HepG2 (cell line): ENCODE data around the gene UBE2J1. TPM values are rescaled to one million over a fixed set of nuclear protein-coding genes. Genes with fewer than 3 reads are reported as not detected.

ENCODE experiments used
- ATAC-seq: fragments of 200-7000 bp; cut with Tn5 transposase; 3 replicates; pipeline ENCODE4 v1.9.1; 2020; ENCODE audit warnings: mild to moderate bottlenecking, moderate library complexity
- BruUV-seq: library from RNA; stranded (reverse); fragments of 400-500 nt; replicated peaks from 2 replicates; lab custom pipeline; 2021; lab: Mats Ljungman, UMichigan
- CTCF ChIA-PET: fragments of 300-600 bp; formaldehyde crosslinking; extraction: SDS; loops from one replicate; lab custom pipeline; 2021; ENCODE audit warnings: low total read pairs, inconsistent platforms, low intra/inter-chr PET ratio; lab: Yijun Ruan, JAX
- POLR2A ChIA-PET: fragments of 350-600 bp; sonication (Branson Sonifier 250); formaldehyde crosslinking; loops from one replicate; lab custom pipeline; 2020; ENCODE audit warnings: antibody characterized with exemption, inconsistent platforms; lab: Yijun Ruan, JAX
- DNase-seq: peaks from one replicate; pipeline ENCODE4 v3.0.0-alpha.2; 2015; ENCODE audit warnings: low spot score
- FAIRE-seq: peaks from 3 replicates; lab custom pipeline; 2011; peaks lifted over from hg19 to GRCh38; lab: Jason Lieb, UNC
- H2AFZ ChIP-seq: one replicate; pipeline ENCODE4 v1.6.1; 2011; ENCODE audit warnings: low read length, inconsistent platforms
- H3K27ac ChIP-seq: fragments of 300-600 bp; 3 replicates; pipeline ENCODE4 v1.8.0; 2011; ENCODE audit warnings: mixed run types, mild to moderate bottlenecking, mixed read lengths, low read length, inconsistent platforms; ENCODE audit not compliant: insufficient read depth; ENCODE audit errors: extremely low read length
- H3K27me3 ChIP-seq, 2 experiments: fragments of 200-600 bp in 1 of 2; 2 replicates in 1 of 2; 3 replicates in 1 of 2; pipeline versions ENCODE4 v1.6.0 to v1.8.0; 2011; ENCODE audit warnings: low read length in 2 of 2, mild to moderate bottlenecking in 2 of 2, moderate library complexity in 2 of 2, inconsistent platforms in 1 of 2; ENCODE audit not compliant: insufficient read depth in 2 of 2, control insufficient read depth in 1 of 2
- H3K36me3 ChIP-seq, 2 experiments: fragments of 200-600 bp in 1 of 2; replicated peaks in 1 of 2; 2 replicates in 1 of 2; 3 replicates in 1 of 2; pipeline versions ENCODE4 v1.5.1 to v1.8.0; 2011; ENCODE audit warnings: low read length in 2 of 2, inconsistent platforms in 1 of 2; ENCODE audit not compliant: insufficient read depth in 2 of 2, control insufficient read depth in 1 of 2
- H3K4me1 ChIP-seq: 2 replicates; pipeline ENCODE4 v1.5.1; 2012; ENCODE audit warnings: low read length, inconsistent platforms; ENCODE audit not compliant: insufficient read depth
- H3K4me2 ChIP-seq: 2 replicates; pipeline ENCODE4 v1.6.0; 2011; ENCODE audit warnings: low read depth, low read length, inconsistent platforms
- H3K4me3 ChIP-seq, 3 experiments: fragments of 200-600 bp in 1 of 3; sonication (generic), shearing (Covaris generic) in 1 of 3; replicated peaks in 1 of 3; 2 replicates each; pipeline ENCODE4 v1.5.1; 2011 to 2016; ENCODE audit warnings: low read length in 3 of 3, inconsistent platforms in 2 of 3, low read depth in 2 of 3, mild to moderate bottlenecking in 2 of 3, control low read depth in 1 of 3, mixed read lengths in 1 of 3; ENCODE audit not compliant: insufficient read depth in 1 of 3
- H3K79me2 ChIP-seq: one replicate; pipeline ENCODE4 v1.6.1; 2011; ENCODE audit warnings: low read length, inconsistent platforms; ENCODE audit not compliant: insufficient read depth
- H3K9ac ChIP-seq: 2 replicates; pipeline ENCODE4 v1.6.0; 2011; ENCODE audit warnings: mild to moderate bottlenecking, low read depth, low read length, inconsistent platforms; ENCODE audit not compliant: insufficient read depth
- H3K9me3 ChIP-seq: 2 replicates; pipeline ENCODE4 v1.5.1; 2012; ENCODE audit warnings: mild to moderate bottlenecking, low read length
- H4K20me1 ChIP-seq: 2 replicates; pipeline ENCODE4 v1.6.0; 2011; ENCODE audit warnings: inconsistent platforms, mild to moderate bottlenecking, low read length, moderate library complexity; ENCODE audit not compliant: insufficient read depth
- BCL6 ChIP-seq: IDR thresholded peaks from 2 replicates; pipeline ENCODE4 v1.6.1; 2016; ENCODE audit warnings: missing genetic modification reagents, missing compliant biosample characterization
- CENPX ChIP-seq: sonication (generic); formaldehyde crosslinking; IDR thresholded peaks from 2 replicates; pipeline ENCODE4 v1.9.0; 2021; ENCODE audit warnings: mild to moderate bottlenecking, missing genetic modification reagents, moderate library complexity
- MYNN ChIP-seq: sonication (generic); formaldehyde crosslinking; IDR thresholded peaks from 2 replicates; pipeline ENCODE4 v1.4.0; 2020; ENCODE audit warnings: mild to moderate bottlenecking, low read depth, missing genetic modification reagents
- TRIM24 ChIP-seq: sonication (generic); formaldehyde crosslinking; IDR thresholded peaks from 2 replicates; pipeline ENCODE4 v1.8.0; 2022; ENCODE audit warnings: mild to moderate bottlenecking, missing genetic modification reagents
- ZNF331 ChIP-seq: sonication (generic); formaldehyde crosslinking; IDR thresholded peaks from 2 replicates; pipeline ENCODE4 v1.4.0; 2020; ENCODE audit warnings: missing genetic modification reagents
- WGBS: methylation state at CpG from one replicate; pipeline ENCODE4 v1.1.6; 2017; ENCODE audit warnings: low lambda C conversion rate; 5-methylcytosine and 5-hydroxymethylcytosine counted together
- in situ Hi-C: cut with HindIII; loops from 2 replicates; pipeline ENCODE4 v1.10.0; 2017; ENCODE audit warnings: low pct_unique_long_range_greater_than_20kb; ENCODE audit not compliant: extremely low pct_ligation_motif_present
- intact Hi-C: fragments of 100-400 bp; cut with micrococcal nuclease; formaldehyde crosslinking; loops from one replicate; pipeline ENCODE4 v1.10.0; 2022; ENCODE audit not compliant: unreplicated experiment
- polyA plus RNA-seq, 8 experiments: library from polyadenylated mRNA; depleted of rRNA in 3 of 8; stranded (reverse) in 7 of 8; unstranded in 1 of 8; fragments of >200 nt; fragmentation: Illumina TruSeq in 4 of 8; extraction: Trizol in 4 of 8; gene quantifications; 2 replicates each; pipeline versions ENCODE4 v1.2.1 to v1.2.3, GENCODE V29; 2011 to 2016; ENCODE audit warnings: low read depth in 4 of 8, missing spikeins in 1 of 8, mixed read lengths in 1 of 8; ENCODE audit not compliant: insufficient read depth in 1 of 8
- total RNA-seq, 5 experiments: library from RNA; depleted of rRNA; stranded (reverse); fragments of >200 nt; fragmentation: Illumina TruSeq; extraction: Trizol; gene quantifications; 2 replicates each; pipeline ENCODE4 v1.2.3, GENCODE V29; 2016; ENCODE audit warnings: low read depth in 1 of 5
- TF ChIP-seq, protein P1 (sequence below): sonication (generic); formaldehyde crosslinking; IDR thresholded peaks from 2 replicates; pipeline ENCODE4 v1.8.0; 2022; ENCODE audit warnings: missing genetic modification reagents, mild to moderate bottlenecking, moderate library complexity, borderline replicate concordance
- TF ChIP-seq, protein P2 (sequence below): sonication (generic); formaldehyde crosslinking; IDR thresholded peaks from 2 replicates; pipeline ENCODE4 v1.5.1; 2020; ENCODE audit warnings: missing genetic modification reagents, mild to moderate bottlenecking, borderline replicate concordance

UBE2J1 gene
- total and polyA plus RNA-seq, 2 of the 13 experiments (the other 11 are each of a cell fraction or from before 2014, with no cell fraction given), result 19.3 to 24.6 TPM

DNA sequence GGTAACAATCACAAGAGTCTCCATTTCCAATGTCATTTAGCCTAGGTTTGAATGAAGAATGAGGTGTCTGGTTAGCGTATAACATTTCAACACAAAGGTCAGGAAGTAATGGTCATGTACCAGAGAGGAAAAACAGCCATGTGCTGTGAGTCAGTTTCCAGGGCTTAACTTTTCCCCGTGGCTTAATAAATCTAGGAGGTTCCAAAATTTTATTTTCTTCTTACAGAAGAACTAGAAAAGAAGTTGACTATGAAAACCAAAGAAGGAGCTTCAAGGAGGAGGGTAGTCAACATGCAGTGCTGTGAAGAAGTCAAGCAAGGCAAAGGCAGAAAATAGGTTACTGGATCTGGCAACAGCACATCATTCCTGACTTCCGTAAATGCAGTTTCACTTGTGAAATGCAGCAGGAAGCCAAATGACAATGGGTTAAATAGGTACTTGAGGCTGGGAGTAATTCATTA lies 29.0 kb downstream of the UBE2J1 start:
- WGBS, result 87% methylated on average over 3 of the region's 3 CpGs
- H3K27me3 ChIP-seq, result no peaks in the 10 kb centered on the region
- no peak for DNase-seq
- no peaks in the 10 kb centered on the region for H3K79me2 ChIP-seq
- H3K27ac ChIP-seq, result no peak overlapping the region
- CTCF ChIA-PET, result no interaction called here
- H3K4me1 ChIP-seq, result peaks cover 38% of the 10 kb centered on the region
- H4K20me1 ChIP-seq, result no peaks in the 10 kb centered on the region
- no peak overlapping the region for H2AFZ ChIP-seq
- ATAC-seq, result peak; percentile 24; the same call in 2 of the 3 replicates
- no peak for TF ChIP-seq BCL6
- TF ChIP-seq, protein P1, sequence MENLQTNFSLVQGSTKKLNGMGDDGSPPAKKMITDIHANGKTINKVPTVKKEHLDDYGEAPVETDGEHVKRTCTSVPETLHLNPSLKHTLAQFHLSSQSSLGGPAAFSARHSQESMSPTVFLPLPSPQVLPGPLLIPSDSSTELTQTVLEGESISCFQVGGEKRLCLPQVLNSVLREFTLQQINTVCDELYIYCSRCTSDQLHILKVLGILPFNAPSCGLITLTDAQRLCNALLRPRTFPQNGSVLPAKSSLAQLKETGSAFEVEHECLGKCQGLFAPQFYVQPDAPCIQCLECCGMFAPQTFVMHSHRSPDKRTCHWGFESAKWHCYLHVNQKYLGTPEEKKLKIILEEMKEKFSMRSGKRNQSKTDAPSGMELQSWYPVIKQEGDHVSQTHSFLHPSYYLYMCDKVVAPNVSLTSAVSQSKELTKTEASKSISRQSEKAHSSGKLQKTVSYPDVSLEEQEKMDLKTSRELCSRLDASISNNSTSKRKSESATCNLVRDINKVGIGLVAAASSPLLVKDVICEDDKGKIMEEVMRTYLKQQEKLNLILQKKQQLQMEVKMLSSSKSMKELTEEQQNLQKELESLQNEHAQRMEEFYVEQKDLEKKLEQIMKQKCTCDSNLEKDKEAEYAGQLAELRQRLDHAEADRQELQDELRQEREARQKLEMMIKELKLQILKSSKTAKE (CRISPR knock-in tag), result no peak
- TF ChIP-seq TRIM24 (CRISPR knock-in tag), result no peak
- TF ChIP-seq ZNF331 (CRISPR knock-in tag), result no peak
- TF ChIP-seq, protein P2, sequence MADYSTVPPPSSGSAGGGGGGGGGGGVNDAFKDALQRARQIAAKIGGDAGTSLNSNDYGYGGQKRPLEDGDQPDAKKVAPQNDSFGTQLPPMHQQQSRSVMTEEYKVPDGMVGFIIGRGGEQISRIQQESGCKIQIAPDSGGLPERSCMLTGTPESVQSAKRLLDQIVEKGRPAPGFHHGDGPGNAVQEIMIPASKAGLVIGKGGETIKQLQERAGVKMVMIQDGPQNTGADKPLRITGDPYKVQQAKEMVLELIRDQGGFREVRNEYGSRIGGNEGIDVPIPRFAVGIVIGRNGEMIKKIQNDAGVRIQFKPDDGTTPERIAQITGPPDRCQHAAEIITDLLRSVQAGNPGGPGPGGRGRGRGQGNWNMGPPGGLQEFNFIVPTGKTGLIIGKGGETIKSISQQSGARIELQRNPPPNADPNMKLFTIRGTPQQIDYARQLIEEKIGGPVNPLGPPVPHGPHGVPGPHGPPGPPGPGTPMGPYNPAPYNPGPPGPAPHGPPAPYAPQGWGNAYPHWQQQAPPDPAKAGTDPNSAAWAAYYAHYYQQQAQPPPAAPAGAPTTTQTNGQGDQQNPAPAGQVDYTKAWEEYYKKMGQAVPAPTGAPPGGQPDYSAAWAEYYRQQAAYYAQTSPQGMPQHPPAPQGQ (CRISPR knock-in tag), result no peak
- TF ChIP-seq CENPX (CRISPR knock-in tag), result no peak
- TF ChIP-seq MYNN (CRISPR knock-in tag), result no peak
- TF ChIP-seq, all 625 proteins: peak for 0
- FAIRE-seq, result no peak
- Histone ChIP-seq H3K36me3 (peaks cover 0 to 2% of the 10 kb centered on the region in 2 experiments; a peak in 3 of 5 replicates), H3K9me3 (0 out of 2 replicates have a peak, but pooled peaks cover 5% of the 10 kb centered on the region), H3K4me2 (no peak overlapping the region), H3K9ac (no peak overlapping the region), H3K4me3 (no peak overlapping the region)
- BruUV-seq, result no TSS peak
- POLR2A ChIA-PET, result interaction anchor here (1.0 to 1.6 kb wide), 2 partner anchors 17 to 29 kb away, joined by 3 to 7 read pairs; partner anchors contain the start of gene UBE2J1
- in situ Hi-C loops (no loop called here), intact Hi-C loops (no loop called here)
